GM21390 (cell line): ENCODE measurements around the gene VSIR.

Source experiments
- ATAC-seq: cut with Tn5 transposase; IDR thresholded peaks from one replicate; pipeline ENCODE4 v1.9.1; 2021; ENCODE audit not compliant: unreplicated experiment

Gene VSIR

GRCh38 chr10:71783917-71784678, 10.8 kb upstream of the VSIR start:
- ATAC-seq = no peak

DNA sequence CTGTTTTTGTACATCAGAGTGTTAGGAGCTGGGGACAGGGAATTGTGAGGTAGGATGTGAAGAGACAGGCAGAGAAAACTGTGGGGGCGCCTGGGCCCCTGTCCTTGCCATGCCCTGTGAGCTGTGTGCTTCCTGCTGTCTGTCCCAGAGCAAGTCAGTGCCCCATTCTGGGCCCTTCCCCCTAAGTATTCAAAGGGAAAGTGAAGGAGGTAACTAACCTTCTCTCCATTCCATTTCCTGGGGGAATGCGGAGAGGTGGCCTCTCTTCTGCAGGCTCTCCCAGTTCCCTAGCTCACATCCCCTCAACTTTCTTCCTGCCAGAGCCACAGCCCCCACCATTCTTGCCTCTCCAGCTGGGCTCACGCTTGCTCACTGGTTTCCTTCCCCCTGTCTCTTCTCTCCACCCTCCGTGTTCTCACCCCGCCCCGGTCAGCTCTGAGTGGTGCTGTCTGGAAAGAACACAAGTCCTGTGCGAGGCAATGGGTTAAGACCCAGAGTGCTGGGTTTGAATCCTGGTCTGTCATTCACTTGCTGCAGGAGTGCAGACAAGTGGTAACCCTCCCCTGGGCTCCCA, 9.7 kb upstream of the VSIR start:
- ATAC-seq = no peak

- no peak for ATAC-seq
These were observed 9.0 kb upstream of the VSIR start for GRCh38 chr10:71782221-71782916.

- no peak for ATAC-seq
These were observed 7.4 kb upstream of the VSIR start for GRCh38 chr10:71780719-71781118.

DNA sequence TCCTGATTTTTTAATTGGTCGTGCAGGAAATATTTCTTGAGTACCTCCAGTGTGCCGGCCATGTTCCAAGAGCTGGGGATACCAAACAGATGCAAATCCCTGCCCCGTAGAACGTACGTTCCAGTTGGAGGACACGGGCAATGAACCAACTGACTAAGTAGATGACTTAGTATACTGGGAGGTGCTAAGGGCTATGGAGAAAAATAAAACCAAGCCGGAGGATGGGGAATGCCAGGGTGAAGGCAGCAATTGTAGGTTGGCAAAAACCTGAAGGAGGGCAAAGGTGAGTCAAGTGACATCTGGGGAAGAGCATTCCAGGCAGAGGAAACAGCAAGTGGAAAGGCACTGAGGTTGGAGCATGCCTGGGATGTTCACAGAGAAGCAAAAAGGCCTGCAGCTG, 6.8 kb upstream of the VSIR start:
- ATAC-seq = no peak

DNA sequence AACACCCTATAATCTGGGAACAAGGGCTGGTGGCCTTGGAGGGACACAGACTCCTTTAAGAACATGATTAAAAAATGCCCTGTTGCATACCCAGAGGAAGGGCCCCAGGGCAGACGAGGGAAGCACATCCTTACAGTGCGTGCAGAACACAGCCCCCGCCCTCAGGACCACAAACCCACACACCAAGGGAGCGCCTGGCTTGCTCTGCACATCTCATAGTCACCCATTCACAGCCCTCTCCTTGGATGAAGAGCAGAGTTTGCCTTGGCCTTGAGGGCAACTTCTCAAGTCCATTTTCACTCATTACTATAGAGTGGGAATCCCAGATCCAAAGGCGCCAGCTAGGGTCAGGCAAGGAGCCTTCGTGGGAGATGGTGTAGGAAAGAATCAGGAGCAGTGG, 6.3 kb upstream of the VSIR start:
- ATAC-seq = no peak

GRCh38 chr10:71778071-71778825, 4.9 kb upstream of the VSIR start:
- no peak for ATAC-seq

- no peak for ATAC-seq
These were observed 4.1 kb upstream of the VSIR start for GRCh38 chr10:71777213-71777985.

- no peak for ATAC-seq
These were observed 3.2 kb upstream of the VSIR start for GRCh38 chr10:71776481-71776925.

DNA sequence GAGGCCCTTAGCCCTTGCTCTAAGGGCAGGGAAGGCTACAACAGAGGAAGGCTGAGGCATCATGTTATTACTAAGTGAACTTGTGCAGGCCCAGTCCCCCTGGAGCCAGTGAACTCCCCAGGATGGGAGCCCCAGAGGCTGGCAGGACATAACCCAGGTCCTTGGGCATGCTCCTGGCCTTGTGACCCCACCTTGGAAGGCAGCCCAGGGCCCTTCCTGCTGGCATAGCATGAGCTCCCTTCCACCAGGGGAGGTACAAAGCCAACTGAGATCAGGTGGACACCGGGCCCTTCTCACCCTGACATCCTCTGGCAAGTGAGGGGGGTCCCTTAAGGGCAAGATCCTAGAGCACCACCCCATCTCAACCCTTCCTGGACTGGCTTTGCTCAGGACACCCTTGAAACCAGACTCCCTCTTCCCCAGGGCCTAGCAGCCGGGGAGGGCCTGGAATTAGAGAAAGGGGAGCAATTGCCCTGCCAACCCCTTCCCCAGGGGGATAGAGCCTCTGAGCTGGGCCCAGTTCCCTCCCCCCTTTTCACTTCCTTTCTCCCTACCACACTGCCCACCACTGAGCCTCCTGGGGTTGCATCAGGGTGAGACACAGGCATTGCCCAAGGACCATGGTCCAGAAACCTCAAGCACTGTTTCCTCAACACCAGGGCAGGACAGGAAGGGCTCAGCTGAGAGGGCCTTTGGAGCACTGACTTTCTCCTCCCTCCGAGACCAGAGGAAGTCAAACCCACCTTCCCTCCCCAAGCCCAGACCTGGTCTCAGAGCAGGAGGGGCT, 1.8 kb upstream of the VSIR start:
- ATAC-seq = no peak

DNA sequence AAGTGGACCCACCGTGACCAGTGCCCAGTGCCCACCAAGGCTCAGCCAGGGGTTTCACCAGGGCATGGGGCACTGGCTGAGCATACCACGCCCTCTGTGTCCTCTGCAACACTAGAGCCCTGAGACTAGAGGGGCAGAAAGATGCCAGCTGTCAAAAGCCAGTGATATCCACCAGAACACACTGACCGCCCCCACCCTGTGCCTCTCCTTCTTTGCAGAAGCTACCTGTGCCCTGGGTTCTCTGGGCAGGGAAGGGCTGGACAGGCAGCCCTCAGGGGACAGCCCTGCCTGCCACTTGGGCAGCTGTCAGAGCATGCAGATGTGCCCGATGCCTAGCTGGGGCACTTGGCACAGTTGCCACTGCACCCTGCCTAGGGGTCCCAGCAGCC, 494 bp downstream of the VSIR start:
- no peak for ATAC-seq

- ATAC-seq = no peak
These were observed 1.3 kb downstream of the VSIR start for GRCh38 chr10:71771821-71772617.

- ATAC-seq = no peak
These were observed 2.1 kb downstream of the VSIR start for GRCh38 chr10:71771204-71771603.

GRCh38 chr10:71770789-71771188, 2.5 kb downstream of the VSIR start:
- no peak for ATAC-seq

GRCh38 chr10:71770255-71770654, 3.1 kb downstream of the VSIR start:
- ATAC-seq = no peak

GRCh38 chr10:71769279-71769823, 4.0 kb downstream of the VSIR start:
- ATAC-seq = peak; percentile 17

GRCh38 chr10:71767420-71768035, 5.8 kb downstream of the VSIR start:
- ATAC-seq = no peak

DNA sequence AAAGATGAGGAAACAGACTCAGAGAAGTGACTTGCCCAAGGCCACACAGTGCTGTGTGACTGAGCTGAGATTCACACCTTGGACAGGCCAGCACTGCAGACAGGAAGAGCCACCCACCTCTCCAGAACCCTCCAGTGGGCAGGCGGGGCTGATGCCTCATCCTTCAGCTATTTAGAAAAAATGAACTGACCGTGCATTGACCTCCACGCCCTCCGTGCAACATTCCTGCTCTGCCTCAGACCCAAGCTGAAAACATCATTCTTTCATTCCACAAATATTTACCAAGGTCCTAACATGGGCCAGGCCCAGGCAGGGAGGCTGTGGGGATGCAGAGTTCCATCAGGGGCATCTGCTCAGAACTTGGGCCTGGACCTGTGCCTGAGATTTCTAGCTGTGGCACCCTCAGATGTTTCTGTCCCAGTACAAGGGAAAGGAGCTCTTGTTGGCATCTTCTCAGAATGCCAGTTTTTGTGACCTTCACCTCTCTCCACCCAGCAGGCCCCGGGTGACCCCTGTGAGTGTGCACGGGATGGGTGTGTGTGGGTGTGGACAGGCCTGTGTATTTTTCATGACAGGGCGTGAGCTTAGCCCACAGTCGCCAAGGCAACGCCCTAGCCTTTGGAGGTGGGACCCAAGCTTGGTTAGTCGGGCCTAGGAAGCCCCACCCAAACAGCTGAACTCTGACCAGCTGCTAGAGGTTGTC, 6.5 kb downstream of the VSIR start:
- ATAC-seq = no peak
